HG03039 (cell line): Measurements from ENCODE around the gene CR1.
"Not testable (repeated sequence)": the region's sequence is repeated elsewhere in the genome, so short reads cannot be mapped to it uniquely, and the experiment has no call there.

Experiments used
- ATAC-seq: cut with Tn5 transposase; IDR thresholded peaks from one replicate; pipeline ENCODE4 v1.9.1; 2021; ENCODE audit warnings: mild to moderate bottlenecking, moderate library complexity; ENCODE audit not compliant: unreplicated experiment

CR1 gene

DNA sequence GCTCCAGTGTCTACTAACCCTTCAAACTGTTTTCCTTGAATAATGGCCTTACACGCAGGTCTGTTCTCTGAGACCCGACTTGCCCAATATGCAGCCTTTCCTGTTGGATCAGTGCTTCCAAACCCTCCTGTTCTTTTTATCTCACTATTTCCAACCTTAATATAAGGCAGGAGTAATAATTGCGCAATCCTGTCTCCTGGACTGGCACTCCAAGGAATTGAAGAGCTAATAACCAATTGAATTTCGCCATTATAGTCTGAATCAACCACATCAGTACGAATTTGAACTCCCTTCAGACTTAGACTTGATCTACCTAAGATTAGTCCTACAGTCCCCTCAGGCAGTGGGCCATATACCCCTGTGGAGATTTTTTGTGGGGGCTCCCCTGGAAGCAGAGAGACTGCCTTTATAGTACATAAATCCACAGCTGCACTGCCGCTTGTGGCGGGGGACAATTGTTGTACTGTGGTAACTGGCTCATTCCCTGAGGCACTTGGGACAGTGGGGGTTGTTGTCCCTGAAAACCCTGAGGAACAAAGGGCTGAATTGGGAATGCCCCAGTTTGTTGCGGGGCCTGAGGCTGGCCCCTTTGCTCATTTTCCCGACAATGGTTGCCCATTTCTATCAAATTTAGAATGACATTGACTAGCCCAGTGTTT is 142.7 kb downstream of the CR1 start:
- ATAC-seq, result not testable (repeated sequence)

DNA sequence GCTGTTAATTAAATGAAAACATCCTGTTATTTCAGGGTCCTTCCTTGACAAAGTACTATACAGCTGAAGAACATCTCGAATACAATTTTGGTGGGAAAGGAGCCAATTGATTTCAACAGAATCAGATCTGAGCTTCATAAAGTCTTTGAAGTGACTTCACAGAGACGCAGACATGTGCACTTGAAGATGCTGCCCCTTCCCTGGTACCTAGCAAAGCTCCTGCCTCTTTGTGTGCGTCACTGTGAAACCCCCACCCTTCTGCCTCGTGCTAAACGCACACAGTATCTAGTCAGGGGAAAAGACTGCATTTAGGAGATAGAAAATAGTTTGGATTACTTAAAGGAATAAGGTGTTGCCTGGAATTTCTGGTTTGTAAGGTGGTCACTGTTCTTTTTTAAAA is 143.4 kb downstream of the CR1 start:
- not testable (repeated sequence) for ATAC-seq

DNA sequence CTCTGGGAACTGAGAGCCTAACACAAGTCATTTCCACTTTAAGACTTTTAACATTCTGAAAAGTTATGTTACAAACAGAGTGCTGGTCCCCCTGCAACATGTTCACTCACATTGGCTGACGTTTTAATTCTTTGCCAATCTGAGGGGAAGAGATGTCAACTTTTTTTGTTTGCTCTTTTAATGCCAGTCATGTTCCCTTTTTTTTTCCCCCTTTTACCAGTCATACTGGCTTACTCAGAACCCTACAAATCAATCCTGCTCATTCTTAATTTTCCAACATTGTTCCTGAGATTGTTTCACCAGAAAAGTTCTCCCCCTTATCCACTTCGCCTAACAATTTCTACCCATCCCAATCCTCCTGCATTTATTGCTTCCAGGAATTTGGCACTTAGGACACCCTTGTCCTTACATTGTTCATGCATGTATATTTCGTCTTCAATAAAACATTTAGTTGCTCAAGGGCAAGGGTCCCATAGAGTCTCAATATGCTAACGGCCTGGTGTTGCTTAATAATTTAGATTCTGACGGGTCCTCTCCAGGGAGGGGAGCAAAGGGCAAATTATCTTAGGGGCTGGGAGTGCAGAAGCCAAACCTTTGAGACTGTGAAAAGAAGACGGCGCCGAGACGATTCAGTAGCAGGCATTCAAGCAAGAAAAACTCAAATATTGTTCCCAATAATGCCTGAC is 148.4 kb downstream of the CR1 start:
- ATAC-seq, result no peak

DNA sequence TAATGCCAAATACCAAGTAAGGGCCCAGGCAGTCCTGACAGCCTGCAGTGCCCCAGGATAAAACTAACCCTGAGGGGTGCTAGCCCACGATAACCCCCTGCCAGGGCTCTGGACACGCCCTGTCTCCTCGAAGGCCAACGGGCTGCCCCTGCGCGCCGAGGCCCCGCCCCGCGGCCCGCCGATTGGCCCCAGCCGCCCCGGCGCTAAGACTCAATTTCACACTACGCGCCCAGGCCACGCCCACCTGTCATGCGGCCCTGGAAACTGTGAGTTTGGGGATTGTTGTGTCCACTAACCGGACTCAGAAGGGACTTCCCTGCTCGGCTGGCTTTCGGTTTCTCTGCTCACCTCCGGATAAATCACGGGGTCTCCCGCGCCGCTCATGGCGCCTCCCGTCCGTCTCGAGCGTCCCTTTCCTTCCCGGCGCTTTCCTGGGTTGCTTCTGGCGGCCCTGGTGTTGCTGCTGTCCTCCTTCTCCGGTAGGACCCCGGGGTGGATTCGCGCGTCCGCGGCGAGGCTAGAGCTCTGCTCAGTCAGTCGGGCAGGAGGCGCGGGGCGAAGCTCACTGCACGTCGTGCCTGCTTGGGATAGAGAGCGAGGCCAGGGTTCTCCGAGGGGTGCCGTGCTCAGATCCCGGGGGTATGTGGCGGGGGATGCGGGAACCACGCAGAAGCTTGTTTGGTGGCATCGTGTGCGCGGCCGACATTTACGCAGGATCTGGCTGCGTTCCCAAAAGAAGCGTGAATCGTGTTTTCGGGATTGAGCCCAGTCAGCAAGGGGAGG is 149.1 kb downstream of the CR1 start, which contains the start of gene CR1L:
CR1L (plus strand) TSS at position 282 of the 783 bp plus-strand sequence; CDS start at position 383, 101 bp downstream.
- ATAC-seq, result peak; percentile 94

DNA sequence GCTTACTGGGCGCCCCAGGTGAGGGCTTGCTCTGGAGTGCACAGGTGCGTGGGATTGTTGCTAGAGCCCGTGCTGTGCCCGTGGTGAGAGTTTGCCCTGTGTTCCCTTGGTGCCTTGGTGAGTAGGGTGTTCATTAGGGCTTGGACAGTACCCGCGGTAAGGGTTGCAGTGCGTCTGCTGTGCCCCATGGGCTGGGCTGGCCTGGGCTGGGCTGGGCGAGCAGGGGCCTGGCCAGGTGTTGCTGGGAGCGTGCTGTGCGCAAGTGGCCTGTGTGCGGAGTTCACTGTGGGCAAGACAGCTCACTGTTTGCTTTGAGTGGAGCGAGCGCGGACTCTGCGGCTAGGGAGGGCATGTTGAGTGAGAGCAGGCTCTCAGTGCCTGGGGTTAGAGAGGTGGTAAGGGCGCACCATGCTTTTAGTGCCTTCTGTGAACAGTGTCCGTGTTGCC is 149.7 kb downstream of the CR1 start:
- no peak for ATAC-seq

GRCh38 chr1:207646171-207646570 is 150.2 kb downstream of the CR1 start:
- no peak for ATAC-seq

DNA sequence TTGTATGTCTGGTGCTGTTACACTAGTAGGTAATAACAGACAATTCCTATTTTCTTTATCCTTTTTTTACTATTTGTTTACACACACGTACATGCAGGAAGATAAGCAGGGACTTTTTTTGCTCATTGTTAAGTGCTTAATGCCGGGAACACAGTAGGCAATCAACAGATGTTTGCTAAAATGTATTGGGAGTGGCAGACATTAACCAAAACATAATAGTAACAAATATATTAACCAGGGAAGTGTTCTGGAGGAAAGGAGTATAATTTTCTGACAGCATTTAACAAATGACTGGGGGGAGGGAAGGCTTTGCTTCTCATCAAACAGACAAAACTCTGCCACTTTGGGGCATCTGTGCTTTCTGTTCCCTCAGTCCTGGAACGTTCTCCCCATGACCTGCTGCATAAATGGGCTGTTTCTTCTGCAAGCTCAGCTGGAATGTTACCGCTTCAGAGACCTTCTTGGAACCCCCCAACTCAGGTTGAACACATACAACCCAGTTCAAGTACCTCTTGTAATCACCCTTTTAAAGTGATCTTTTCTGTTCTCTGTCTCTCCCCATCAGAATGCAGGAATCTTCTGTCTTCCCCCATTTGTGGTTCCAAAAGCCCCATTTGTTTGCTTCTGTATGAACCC is 151.1 kb downstream of the CR1 start:
- ATAC-seq, result no peak

- no peak for ATAC-seq
Observed at GRCh38 chr1:207647671-207648333, 151.8 kb downstream of the CR1 start.

DNA sequence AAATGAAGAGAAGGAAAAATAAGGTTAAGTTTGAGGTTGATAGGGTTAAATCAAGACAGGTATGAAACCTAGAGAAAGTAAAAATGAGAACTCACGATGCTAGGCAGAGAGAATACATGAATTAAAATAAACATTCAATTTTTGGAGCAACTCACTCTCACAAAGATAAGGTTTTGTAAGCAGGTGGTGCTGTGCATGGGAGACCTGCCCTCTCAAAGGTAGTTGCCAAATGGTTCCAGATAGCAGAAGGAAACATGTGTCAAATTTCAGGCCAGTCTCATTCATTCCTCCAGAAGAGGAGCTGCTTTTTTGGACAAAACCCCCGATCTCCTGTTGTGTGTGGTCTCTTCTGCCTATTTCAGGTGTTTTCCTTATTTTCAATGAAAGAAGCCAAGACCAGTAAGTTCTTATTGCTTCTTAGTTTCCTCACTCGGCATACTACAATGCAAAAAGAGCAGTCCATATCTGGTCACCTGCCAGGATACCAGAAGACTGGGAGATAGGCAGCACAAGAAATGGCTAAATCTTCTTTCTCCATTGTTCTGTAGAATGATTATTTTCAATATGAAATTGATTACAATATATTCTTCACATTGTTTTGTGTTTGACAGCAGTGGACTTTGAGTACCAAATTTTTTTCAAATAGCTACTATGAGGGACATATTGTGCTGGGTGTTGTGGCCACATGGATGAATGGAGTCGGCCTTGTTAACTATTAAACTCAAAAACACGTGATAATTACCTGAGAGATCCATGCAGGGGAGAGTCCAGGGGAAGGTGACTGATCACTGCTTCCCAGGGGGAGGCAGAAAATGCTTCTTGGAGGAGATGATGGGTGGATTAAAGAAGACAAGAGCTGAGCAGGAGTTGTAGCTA is 152.6 kb downstream of the CR1 start:
- ATAC-seq, result no peak

DNA sequence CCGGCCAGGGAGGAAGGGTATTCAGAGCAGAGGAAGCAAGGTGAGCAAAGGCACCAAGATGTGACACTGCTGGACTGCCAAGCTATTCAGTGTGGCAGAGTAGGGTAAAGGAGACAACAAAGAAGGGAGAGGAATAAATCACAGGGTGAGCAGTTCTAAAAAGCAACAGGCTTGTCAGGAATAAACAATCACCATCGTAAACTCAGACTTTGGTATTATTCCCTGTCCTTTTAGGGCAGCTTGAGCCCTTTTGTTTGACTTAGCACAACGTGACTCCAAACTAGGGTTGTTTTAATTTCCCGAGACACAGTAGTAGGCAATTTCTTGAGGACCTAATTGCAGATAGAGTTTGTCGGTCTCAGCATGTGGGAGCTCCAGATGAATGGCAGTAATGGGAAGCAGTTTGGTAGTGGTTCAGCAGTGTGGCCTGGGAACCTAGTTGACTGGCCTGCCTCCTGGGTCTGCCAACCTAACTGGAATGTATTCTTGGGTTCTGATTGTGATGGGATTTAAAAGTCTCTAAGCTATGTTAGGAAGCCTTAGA is 153.3 kb downstream of the CR1 start:
- no peak for ATAC-seq

DNA sequence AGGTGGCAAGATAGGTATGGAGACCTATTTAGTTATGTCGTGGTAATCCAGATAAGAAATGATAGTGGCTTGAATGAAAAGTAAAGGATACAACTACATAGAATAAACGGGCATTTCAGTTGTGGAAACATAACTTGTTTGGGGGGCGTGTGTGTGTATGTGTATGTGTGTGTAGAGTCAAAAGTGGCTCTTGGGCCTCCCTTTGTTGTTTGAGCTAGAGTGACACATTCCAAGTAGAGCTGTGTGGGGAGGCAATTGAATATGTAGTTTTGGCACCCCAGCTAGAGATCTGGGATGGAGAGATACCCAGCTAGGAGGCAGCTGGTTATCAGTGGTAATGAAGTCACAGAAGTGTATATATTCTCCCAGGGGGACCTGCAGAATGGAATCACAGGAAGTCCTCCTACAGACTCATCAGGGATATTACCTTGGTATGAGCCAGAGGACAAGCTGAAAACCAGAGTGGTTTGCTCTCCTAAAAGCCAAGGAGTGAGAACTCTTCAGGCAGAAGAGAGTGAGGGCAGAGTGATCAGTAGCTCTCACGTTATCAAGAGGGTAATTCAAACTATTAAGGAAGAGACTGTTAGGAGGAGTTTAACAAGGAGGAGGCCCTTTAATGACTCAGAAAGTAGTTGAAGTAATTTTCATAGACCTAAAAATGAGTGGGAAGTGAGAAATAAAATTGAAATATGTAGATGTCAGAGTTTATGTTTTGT is 154.1 kb downstream of the CR1 start:
- ATAC-seq, result no peak

- ATAC-seq, result no peak
Observed at GRCh38 chr1:207651583-207651982, 155.6 kb downstream of the CR1 start.

DNA sequence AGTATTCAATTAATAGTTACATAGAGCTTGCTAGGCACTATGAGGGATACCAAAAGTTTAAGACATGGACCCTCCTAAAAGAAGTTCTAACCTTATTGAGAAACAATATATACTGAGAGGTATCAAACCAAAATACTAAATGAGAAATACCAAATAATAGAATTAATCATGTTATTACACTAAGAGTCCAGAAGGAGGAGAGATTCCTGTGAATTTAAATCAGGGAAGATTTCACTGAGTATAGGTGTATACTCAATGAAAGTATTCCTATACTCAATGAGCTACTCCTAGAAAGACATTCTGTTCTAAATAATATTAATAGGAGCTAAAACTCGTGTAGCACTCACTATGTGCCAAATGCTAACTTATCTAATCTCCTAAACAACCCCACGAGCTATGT is 158.4 kb downstream of the CR1 start:
- no peak for ATAC-seq

DNA sequence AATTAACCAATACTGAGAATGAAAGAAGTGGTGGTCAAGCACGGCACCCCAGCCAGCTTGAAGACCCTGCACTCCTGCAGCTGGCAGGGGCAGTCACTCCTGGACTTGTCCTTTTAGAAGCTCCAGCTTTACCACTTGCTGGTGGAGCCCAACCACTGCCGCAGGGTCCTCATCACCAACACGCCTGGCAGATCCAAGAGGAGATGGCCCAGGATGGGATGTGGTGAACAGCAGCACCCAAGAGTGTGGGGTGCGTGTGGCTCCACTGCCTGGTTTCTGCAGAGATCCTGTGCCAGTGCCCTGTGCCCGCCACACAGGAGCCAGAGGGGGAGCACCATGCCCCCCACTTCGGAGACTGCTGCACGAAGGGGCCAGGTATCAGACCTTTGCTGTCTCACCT is 162.5 kb downstream of the CR1 start:
- no peak for ATAC-seq

DNA sequence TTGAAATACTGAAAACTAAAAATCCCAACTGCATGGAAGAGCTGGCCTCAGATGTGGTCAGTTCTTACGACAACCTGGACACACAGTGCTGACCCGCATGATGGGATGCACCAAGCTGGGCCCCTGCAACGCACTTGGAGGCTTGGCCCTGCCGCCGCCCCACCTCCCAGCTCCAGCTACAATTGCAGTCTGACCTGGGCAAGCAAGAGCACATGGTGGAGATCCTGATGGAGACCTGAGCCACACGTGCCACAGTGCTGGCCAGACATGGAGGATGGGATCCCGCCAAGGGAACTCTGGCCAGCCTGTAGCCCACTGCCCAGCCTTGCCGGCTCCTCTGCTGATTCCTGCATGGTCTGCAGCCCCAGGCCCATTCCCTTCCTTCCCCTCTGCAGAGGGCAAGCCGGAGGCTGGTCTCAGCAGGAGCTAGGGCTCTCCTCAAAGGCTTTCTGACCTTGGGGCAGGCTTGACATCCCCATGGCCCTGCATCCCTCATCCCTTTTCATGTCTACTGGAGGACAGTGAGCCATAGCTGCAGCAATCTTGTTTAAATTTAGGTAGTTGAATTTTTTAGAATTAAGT is 163.0 kb downstream of the CR1 start:
- ATAC-seq, result no peak

DNA sequence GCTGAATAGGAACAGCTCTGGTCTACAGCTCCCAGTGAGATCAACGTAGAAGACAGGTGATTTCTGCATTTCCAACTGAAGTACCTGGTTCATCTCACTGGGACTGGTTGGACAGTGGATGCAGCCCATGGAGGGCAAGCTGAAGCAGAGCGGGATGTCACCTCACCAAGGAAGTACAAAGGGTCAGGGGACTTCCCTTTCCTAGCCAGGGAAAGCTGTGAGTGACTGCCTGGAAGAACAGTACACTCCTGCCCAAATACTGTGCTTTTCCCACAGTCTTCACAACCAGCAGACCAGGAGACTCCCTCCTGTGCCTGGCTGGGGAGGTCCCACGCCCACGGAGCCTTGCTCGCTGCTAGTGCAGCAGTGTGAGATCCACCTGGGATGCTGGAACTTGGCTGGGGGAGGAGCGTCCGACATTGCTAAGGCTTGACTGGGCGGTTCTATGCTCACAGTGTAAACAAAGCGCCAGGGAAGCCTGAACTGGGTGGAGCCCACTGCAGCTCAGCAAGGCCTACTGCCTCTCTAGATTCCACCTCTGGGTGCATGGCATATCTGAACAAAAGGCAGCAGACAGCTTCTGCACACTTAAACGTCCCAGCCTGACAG is 163.7 kb downstream of the CR1 start:
- ATAC-seq, result no peak

- not testable (repeated sequence) for ATAC-seq
Observed at GRCh38 chr1:207661420-207661819, 165.5 kb downstream of the CR1 start.

DNA sequence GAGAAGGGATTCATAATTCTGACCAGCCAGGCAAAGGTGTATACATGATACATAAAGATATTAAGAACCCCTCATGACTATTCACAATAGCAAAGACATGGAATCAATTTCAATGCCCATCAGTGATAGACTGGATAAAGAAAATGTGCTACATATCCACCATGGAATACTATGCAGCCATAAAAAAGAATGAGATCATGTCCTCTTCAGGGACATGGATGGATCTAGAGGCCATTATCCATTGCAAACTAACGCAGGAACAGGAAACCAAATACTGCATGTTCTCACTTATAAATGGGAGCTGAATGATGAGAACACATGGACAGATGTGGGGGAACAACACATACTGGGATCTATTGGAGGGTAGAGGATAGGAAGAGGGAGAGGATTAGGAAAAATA is 170.4 kb downstream of the CR1 start:
- no peak for ATAC-seq
